DND-41 (cell line): ENCODE data around the gene PLA2G4A.

Experiments
- ATAC-seq: fragments of 200-7000 bp; cut with Tn5 transposase; 3 replicates; pipeline ENCODE4 v1.9.1; 2021; ENCODE audit warnings: low read depth; ENCODE audit not compliant: insufficient read depth
- DNase-seq: peaks from one replicate; pipeline ENCODE4 v3.0.0-alpha.2; 2020
- H2AFZ ChIP-seq: 2 replicates; pipeline ENCODE4 v1.6.0; 2012; ENCODE audit warnings: low read depth, low read length
- H3K27ac ChIP-seq: 2 replicates; pipeline ENCODE4 v1.5.1; 2012; ENCODE audit warnings: low read length, inconsistent platforms
- H3K27me3 ChIP-seq: fragments of 200-600 bp; sonication (generic); 2 replicates; pipeline ENCODE4 v1.6.0; 2012; ENCODE audit warnings: low read length, mild to moderate bottlenecking, inconsistent platforms; ENCODE audit not compliant: insufficient read depth, poor library complexity
- H3K36me3 ChIP-seq: 2 replicates; pipeline ENCODE4 v1.5.1; 2012; ENCODE audit warnings: low read length, inconsistent platforms; ENCODE audit not compliant: insufficient read depth
- H3K4me1 ChIP-seq: 2 replicates; pipeline ENCODE4 v1.5.1; 2012; ENCODE audit warnings: mild to moderate bottlenecking, low read length; ENCODE audit not compliant: insufficient read depth
- H3K4me2 ChIP-seq: 2 replicates; pipeline ENCODE4 v1.6.0; 2012; ENCODE audit warnings: mild to moderate bottlenecking, moderate library complexity, low read length, inconsistent platforms; ENCODE audit not compliant: insufficient read depth
- H3K4me3 ChIP-seq, 2 experiments: fragments of 200-600 bp in 1 of 2; shearing (Covaris generic) in 1 of 2; 2 replicates each; pipeline ENCODE4 v1.5.1; 2012 to 2016; ENCODE audit warnings: inconsistent platforms in 2 of 2, low read length in 2 of 2, mild to moderate bottlenecking in 2 of 2, low read depth in 1 of 2, moderate library complexity in 1 of 2
- H3K79me2 ChIP-seq: 2 replicates; pipeline ENCODE4 v1.6.0; 2012; ENCODE audit warnings: low read length, inconsistent platforms; ENCODE audit not compliant: insufficient read depth
- H3K9ac ChIP-seq: 2 replicates; pipeline ENCODE4 v1.6.0; 2012; ENCODE audit warnings: low read depth, mild to moderate bottlenecking, inconsistent platforms, low read length, moderate library complexity
- H3K9me3 ChIP-seq: 2 replicates; pipeline ENCODE4 v1.5.1; 2012; ENCODE audit warnings: low read length, moderate library complexity, mild to moderate bottlenecking, inconsistent platforms; ENCODE audit not compliant: insufficient read depth, severe bottlenecking
- H4K20me1 ChIP-seq: 2 replicates; pipeline ENCODE4 v1.6.0; 2012; ENCODE audit warnings: low read length; ENCODE audit not compliant: insufficient read depth
- EZH2 ChIP-seq: IDR thresholded peaks from 3 replicates; pipeline ENCODE4 v1.6.1; 2012; ENCODE audit warnings: borderline replicate concordance, low read depth, mild to moderate bottlenecking, moderate library complexity, low read length, inconsistent platforms; ENCODE audit not compliant: severe bottlenecking
- TF ChIP-seq, protein P1 (sequence below): IDR thresholded peaks from 2 replicates; pipeline ENCODE4 v1.5.1; 2012; ENCODE audit warnings: borderline replicate concordance, low read length, moderate library complexity, mild to moderate bottlenecking; ENCODE audit not compliant: poor library complexity, severe bottlenecking; ENCODE audit errors: extremely low read depth

The PLA2G4A gene

DNA sequence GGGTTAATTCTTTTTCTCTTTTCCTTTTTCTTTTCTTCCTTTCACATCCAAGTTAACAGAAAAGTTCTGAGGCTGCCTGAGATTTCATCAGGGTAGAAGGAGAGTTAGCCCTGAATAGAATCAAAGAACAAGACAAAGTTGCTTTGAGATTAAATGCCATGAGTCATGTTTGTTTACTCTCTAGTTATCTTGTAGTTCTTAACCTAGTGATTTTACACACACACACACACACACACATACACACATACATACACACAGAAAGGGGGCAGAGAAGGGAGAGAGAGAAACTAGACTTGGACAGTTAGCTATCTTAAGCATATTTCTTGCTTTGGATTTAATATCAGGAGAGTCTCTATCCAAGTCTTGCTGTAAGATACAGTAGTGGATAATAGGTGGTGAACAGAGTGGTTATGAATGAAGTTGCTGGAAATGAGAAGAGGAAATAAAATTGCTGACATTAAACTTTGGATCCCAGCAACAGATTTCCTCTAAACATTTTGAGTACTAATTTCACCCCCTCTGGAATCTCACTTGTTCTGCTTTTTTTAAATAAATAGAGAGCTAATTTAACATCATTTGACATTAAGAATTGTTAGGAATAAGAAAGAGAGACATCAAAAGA, 19.9 kb downstream of the PLA2G4A start:
- Histone ChIP-seq H3K27me3 (no peaks in the 10 kb centered on the region), H3K4me2 (no peak overlapping the region), H3K9ac (no peak overlapping the region), H3K79me2 (no peaks in the 10 kb centered on the region), H3K4me3 (no peak overlapping the region), H3K9me3 (no peaks in the 10 kb centered on the region), H4K20me1 (no peaks in the 10 kb centered on the region), H3K36me3 (no peaks in the 10 kb centered on the region), H2AFZ (no peak overlapping the region), H3K4me1 (no peaks in the 10 kb centered on the region), H3K27ac (no peak overlapping the region)
- no peak for DNase-seq
- no peak for ATAC-seq
- TF ChIP-seq, protein P1, sequence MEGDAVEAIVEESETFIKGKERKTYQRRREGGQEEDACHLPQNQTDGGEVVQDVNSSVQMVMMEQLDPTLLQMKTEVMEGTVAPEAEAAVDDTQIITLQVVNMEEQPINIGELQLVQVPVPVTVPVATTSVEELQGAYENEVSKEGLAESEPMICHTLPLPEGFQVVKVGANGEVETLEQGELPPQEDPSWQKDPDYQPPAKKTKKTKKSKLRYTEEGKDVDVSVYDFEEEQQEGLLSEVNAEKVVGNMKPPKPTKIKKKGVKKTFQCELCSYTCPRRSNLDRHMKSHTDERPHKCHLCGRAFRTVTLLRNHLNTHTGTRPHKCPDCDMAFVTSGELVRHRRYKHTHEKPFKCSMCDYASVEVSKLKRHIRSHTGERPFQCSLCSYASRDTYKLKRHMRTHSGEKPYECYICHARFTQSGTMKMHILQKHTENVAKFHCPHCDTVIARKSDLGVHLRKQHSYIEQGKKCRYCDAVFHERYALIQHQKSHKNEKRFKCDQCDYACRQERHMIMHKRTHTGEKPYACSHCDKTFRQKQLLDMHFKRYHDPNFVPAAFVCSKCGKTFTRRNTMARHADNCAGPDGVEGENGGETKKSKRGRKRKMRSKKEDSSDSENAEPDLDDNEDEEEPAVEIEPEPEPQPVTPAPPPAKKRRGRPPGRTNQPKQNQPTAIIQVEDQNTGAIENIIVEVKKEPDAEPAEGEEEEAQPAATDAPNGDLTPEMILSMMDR, result no peak

DNA sequence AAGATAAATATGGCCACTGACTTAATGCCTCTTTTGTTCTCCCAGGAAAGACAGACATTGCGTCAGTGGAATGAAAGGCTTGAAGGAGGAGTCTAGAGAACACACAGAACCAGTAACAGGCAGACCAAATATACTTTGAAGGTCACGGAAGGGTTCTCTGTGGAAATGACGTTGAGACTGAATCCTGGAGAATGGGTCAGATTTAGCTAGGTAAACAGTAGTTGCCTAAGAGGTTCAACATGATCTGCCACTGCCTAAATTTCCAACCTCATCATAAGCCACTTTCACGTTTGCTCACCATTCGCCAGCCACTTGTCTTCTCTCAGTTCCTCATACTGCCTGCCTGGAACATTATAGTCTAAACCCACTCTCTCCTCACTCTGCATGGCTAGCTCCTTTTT, 20.5 kb downstream of the PLA2G4A start:
- Histone ChIP-seq H2AFZ (no peak overlapping the region), H3K27ac (no peak overlapping the region), H3K27me3 (no peaks in the 10 kb centered on the region), H3K9me3 (no peaks in the 10 kb centered on the region), H4K20me1 (no peaks in the 10 kb centered on the region), H3K9ac (no peak overlapping the region), H3K79me2 (no peaks in the 10 kb centered on the region), H3K36me3 (no peaks in the 10 kb centered on the region), H3K4me3 (no peak overlapping the region), H3K4me1 (no peaks in the 10 kb centered on the region), H3K4me2 (no peak overlapping the region)
- ATAC-seq (no peak), DNase-seq (no peak)
- TF ChIP-seq EZH2, result no peak
- TF ChIP-seq, protein P1, result no peak

DNA sequence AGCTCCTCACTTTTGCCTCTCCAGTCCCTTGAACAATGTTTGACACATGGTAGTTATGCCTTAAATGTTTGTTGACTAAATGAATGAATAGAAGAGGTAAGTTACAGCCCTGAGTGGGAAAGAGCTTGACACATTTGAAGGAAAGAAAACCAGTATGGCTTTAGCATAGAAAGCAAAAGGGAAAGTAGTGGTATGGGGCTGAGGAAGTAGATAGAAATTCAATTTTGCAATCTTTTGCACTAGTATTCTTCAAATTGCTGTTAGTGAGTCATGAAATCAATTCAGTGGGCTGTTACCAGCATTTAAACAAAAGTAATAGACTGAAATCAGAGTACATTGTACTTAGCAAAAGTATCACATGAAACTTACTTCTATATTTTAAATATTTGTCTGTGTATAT, 21.1 kb downstream of the PLA2G4A start:
- ATAC-seq (no peak), DNase-seq (no peak)
- Histone ChIP-seq H3K9me3 (no peaks in the 10 kb centered on the region), H3K79me2 (no peaks in the 10 kb centered on the region), H2AFZ (no peak overlapping the region), H3K27me3 (no peaks in the 10 kb centered on the region), H3K27ac (no peak overlapping the region), H3K36me3 (no peaks in the 10 kb centered on the region), H3K4me1 (no peaks in the 10 kb centered on the region), H3K4me3 (no peak overlapping the region), H3K4me2 (no peak overlapping the region), H4K20me1 (no peaks in the 10 kb centered on the region), H3K9ac (no peak overlapping the region)
- TF ChIP-seq, protein P1, result no peak
- no peak for TF ChIP-seq EZH2

DNA sequence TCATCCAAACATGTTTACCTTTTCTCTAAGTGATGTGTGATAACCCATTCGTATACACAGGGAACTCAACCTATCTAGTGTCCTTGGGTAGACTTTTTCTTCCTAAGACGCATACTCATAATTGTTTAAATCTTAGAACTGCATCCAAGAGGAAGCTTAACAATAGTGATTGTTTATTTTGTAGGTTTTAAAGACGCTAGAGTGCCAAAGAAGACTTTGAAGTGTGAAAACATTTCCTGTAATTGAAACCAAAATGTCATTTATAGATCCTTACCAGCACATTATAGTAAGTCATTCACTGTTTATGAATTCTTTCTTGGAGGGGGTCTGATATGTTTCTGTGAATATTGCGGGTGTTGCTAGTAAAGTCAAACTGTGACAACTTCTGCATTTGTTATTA, 25.4 kb downstream of the PLA2G4A start:
- no peaks in the 10 kb centered on the region for H3K79me2 ChIP-seq
- H3K4me3 ChIP-seq, result no peak overlapping the region
- H3K27ac ChIP-seq, result no peak overlapping the region
- no peak overlapping the region for H3K9ac ChIP-seq
- DNase-seq (no peak), ATAC-seq (no peak)
- H4K20me1 ChIP-seq, result no peaks in the 10 kb centered on the region
- no peak overlapping the region for H2AFZ ChIP-seq
- no peaks in the 10 kb centered on the region for H3K9me3 ChIP-seq
- TF ChIP-seq EZH2, result no peak
- TF ChIP-seq, protein P1, result no peak
- no peaks in the 10 kb centered on the region for H3K36me3 ChIP-seq
- no peaks in the 10 kb centered on the region for H3K4me1 ChIP-seq
- no peaks in the 10 kb centered on the region for H3K27me3 ChIP-seq
- H3K4me2 ChIP-seq, result no peak overlapping the region
